B cell (primary cell): ENCODE measurements around the gene SDCCAG8. TPM values are rescaled to one million over a fixed set of nuclear protein-coding genes. Genes with fewer than 3 reads are reported as not detected.

ENCODE experiments used
- ATAC-seq: fragments of 200-7000 bp; cut with Tn5 transposase; one replicate; pipeline ENCODE4 v1.10.0; 2021; ENCODE audit warnings: low read depth, mild to moderate bottlenecking, moderate number of reproducible peaks, moderate library complexity
- CTCF ChIA-PET: fragments of 350-600 bp; sonication (Branson Sonifier 250); formaldehyde crosslinking; loops from one replicate; lab custom pipeline; 2021; ENCODE audit warnings: antibody characterized with exemption, inconsistent platforms; lab: Charles Lee
- POLR2A ChIA-PET: fragments of 350-600 bp; sonication (Branson Sonifier 250); formaldehyde crosslinking; loops from one replicate; lab custom pipeline; 2021; ENCODE audit warnings: antibody characterized with exemption; lab: Charles Lee
- DNase-seq: peaks from one replicate; pipeline ENCODE4 v3.0.0; 2013
- H2AFZ ChIP-seq: 2 replicates; pipeline ENCODE4 v1.6.1; 2012; ENCODE audit warnings: mild to moderate bottlenecking, low read depth, low read length; ENCODE audit not compliant: insufficient read depth, poor library complexity, severe bottlenecking
- H3K27ac ChIP-seq, 2 donors: 1 replicate in 1 of 2; 2 replicates in 1 of 2; pipeline ENCODE4 v1.5.1; 2012 to 2013; ENCODE audit warnings: low read length in 2 of 2, mild to moderate bottlenecking in 2 of 2, moderate library complexity in 1 of 2
- H3K27me3 ChIP-seq, 4 experiments: fragments of 200-600 bp in 1 of 4; sonication (generic) in 1 of 4; replicated peaks in 1 of 4; 1 replicate in 2 of 4; 2 replicates in 2 of 4; pipeline versions ENCODE4 v1.6.1 to v1.7.0; 2013 to 2016; ENCODE audit warnings: low read length in 3 of 4, mild to moderate bottlenecking in 2 of 4, mixed read lengths in 1 of 4, moderate library complexity in 1 of 4; ENCODE audit not compliant: insufficient read depth in 4 of 4, control insufficient read depth in 3 of 4; ENCODE audit errors: control extremely low read depth in 1 of 4
- H3K36me3 ChIP-seq, 2 experiments: replicated peaks in 1 of 2; 1 replicate in 1 of 2; 2 replicates in 1 of 2; pipeline versions ENCODE4 v1.6.1 to v1.7.1; 2013; ENCODE audit warnings: low read length in 1 of 2; ENCODE audit not compliant: insufficient read depth in 2 of 2, control insufficient read depth in 1 of 2; ENCODE audit errors: control extremely low read depth in 1 of 2, extremely low read depth in 1 of 2
- H3K4me1 ChIP-seq, 2 donors: fragments of 200-600 bp in 1 of 2; sonication (generic) in 1 of 2; 1 replicate in 1 of 2; 2 replicates in 1 of 2; pipeline versions ENCODE4 v1.5.1 to v1.6.1; 2013 to 2017; ENCODE audit warnings: low read length in 2 of 2; ENCODE audit not compliant: control insufficient read depth in 2 of 2, insufficient read depth in 2 of 2
- H3K4me2 ChIP-seq: replicated peaks from 2 replicates; pipeline ENCODE3; 2012; ENCODE audit warnings: mild to moderate bottlenecking, low read depth, low read length; ENCODE audit not compliant: poor library complexity, severe bottlenecking
- H3K4me3 ChIP-seq, 5 experiments: fragments of 200-600 bp in 1 of 5; sonication (generic) in 1 of 5; 1 replicate in 3 of 5; 2 replicates in 2 of 5; pipeline versions ENCODE4 v1.5.1 to v1.7.0; 2011 to 2016; ENCODE audit warnings: low read length in 4 of 5, mild to moderate bottlenecking in 4 of 5, low read depth in 2 of 5, control low read depth in 1 of 5, moderate library complexity in 1 of 5; ENCODE audit not compliant: insufficient read depth in 1 of 5; ENCODE audit errors: control extremely low read depth in 1 of 5, extremely low read depth in 1 of 5
- H3K79me2 ChIP-seq: fragments of 200-600 bp; sonication (generic); one replicate; pipeline ENCODE4 v1.6.0; 2016; ENCODE audit warnings: low read length; ENCODE audit not compliant: control insufficient read depth, insufficient read depth
- H3K9ac ChIP-seq: fragments of 200-600 bp; sonication (generic); 2 replicates; pipeline ENCODE4 v1.6.1; 2017; ENCODE audit warnings: mild to moderate bottlenecking, low read length, moderate library complexity
- H3K9me3 ChIP-seq, 3 donors: one replicate each; pipeline versions ENCODE4 v1.6.1 to v1.7.1; 2013; ENCODE audit warnings: low read length in 2 of 3; ENCODE audit not compliant: control insufficient read depth in 2 of 3, insufficient read depth in 1 of 3; ENCODE audit errors: control extremely low read depth in 1 of 3
- H4K20me1 ChIP-seq: 2 replicates; pipeline ENCODE4 v1.6.0; 2012; ENCODE audit warnings: mild to moderate bottlenecking, low read length; ENCODE audit not compliant: insufficient read depth, control insufficient read depth, poor library complexity, severe bottlenecking
- H3K27ac Mint-ChIP-seq: one replicate; pipeline ENCODE4 v1.8.0; 2021; ENCODE audit warnings: mixed read lengths
- H3K27me3 Mint-ChIP-seq: one replicate; pipeline ENCODE4 v1.8.0; 2021; ENCODE audit warnings: mixed read lengths
- H3K4me1 Mint-ChIP-seq: one replicate; pipeline ENCODE4 v1.8.0; 2021; ENCODE audit warnings: mixed read lengths
- H3K4me3 Mint-ChIP-seq: one replicate; pipeline ENCODE4 v1.8.0; 2021; ENCODE audit warnings: mixed read lengths
- H3K9me3 Mint-ChIP-seq: one replicate; pipeline ENCODE4 v1.8.0; 2022; ENCODE audit warnings: mixed read lengths; ENCODE audit not compliant: insufficient read depth
- CTCF ChIP-seq: fragments of 200-600 bp; IDR thresholded peaks from one replicate; pipeline ENCODE4 v1.8.0; 2022; ENCODE audit warnings: antibody characterized with exemption, mild to moderate bottlenecking
- EZH2 ChIP-seq: IDR thresholded peaks from 2 replicates; pipeline ENCODE4 v1.6.1; 2012; ENCODE audit warnings: borderline replicate concordance, low read depth, mild to moderate bottlenecking, moderate library complexity, low read length; ENCODE audit not compliant: insufficient read depth, poor library complexity, severe bottlenecking
- WGBS: methylation state at CpG from one replicate; pipeline ENCODE4 v1.1.5; 2013; ENCODE audit warnings: missing lambda C conversion rate; ENCODE audit not compliant: insufficient coverage; 5-methylcytosine and 5-hydroxymethylcytosine counted together
- intact Hi-C: fragments of 100-400 bp; cut with micrococcal nuclease; formaldehyde crosslinking; loops from one replicate; pipeline ENCODE4 v1.10.0; 2022
- polyA plus RNA-seq: library from polyadenylated mRNA; depleted of rRNA; stranded (reverse); fragments of >200 nt; gene quantifications from 2 replicates; pipeline ENCODE4 v1.2.3, GENCODE V29; 2012
- total RNA-seq, 2 donors: library from RNA; stranded (reverse); fragments of 120-200 nt in 1 of 2; gene quantifications; 1 replicate in 1 of 2; 2 replicates in 1 of 2; pipeline versions ENCODE4 v1.2.3 to v1.2.4, GENCODE V29; 2013 to 2022

The SDCCAG8 gene
- total and polyA plus RNA-seq, 2 donors (not counting 1 experiment from before 2014, with no cell fraction given) = 37.1 to 60.7 TPM

GRCh38 chr1:243341074-243341473, 85.2 kb downstream of the SDCCAG8 start:
- no peak overlapping the region for H3K4me3 Mint-ChIP-seq
- TF ChIP-seq CTCF (no peak), EZH2 (no peak)
- Histone ChIP-seq H3K36me3 (peaks cover 4 to 6% of the 10 kb centered on the region in 2 experiments), H4K20me1 (no peaks in the 10 kb centered on the region), H3K4me1 (no peaks in the 10 kb centered on the region), H3K4me3 (no peak overlapping the region), H2AFZ (no peak overlapping the region), H3K4me2 (no peak overlapping the region), H3K9ac (no peak overlapping the region), H3K27ac (no peak overlapping the region), H3K27me3 (no peaks in the 10 kb centered on the region), H3K79me2 (no peaks in the 10 kb centered on the region), H3K9me3 (no peaks in the 10 kb centered on the region)
- no peak overlapping the region for H3K27ac Mint-ChIP-seq
- ChIA-PET CTCF (interaction anchor here (4.8 kb wide), 1 partner anchor 931 kb away, joined by 67 read pairs; no protein-coding TSS in a partner anchor), POLR2A (no interaction called here)
- ATAC-seq (no peak), DNase-seq (no peak)
- no peaks in the 10 kb centered on the region for H3K9me3 Mint-ChIP-seq
- H3K27me3 Mint-ChIP-seq = no peaks in the 10 kb centered on the region
- peaks cover 3% of the 10 kb centered on the region for H3K4me1 Mint-ChIP-seq
- intact Hi-C loops = no loop called here
- WGBS = no CpG with 5 or more reads among the region's 2 CpGs

- Histone ChIP-seq H3K36me3 (peaks cover 2 to 4% of the 10 kb centered on the region in 2 experiments), H3K4me3 (no peak overlapping the region), H2AFZ (no peak overlapping the region), H3K4me1 (no peaks in the 10 kb centered on the region), H3K4me2 (no peak overlapping the region), H4K20me1 (no peaks in the 10 kb centered on the region), H3K79me2 (no peaks in the 10 kb centered on the region), H3K9ac (no peak overlapping the region), H3K27ac (no peak overlapping the region), H3K27me3 (no peaks in the 10 kb centered on the region), H3K9me3 (no peaks in the 10 kb centered on the region)
- POLR2A ChIA-PET = no interaction called here
- peak; percentile 68 for DNase-seq
- Mint-ChIP-seq H3K4me1 (no peaks in the 10 kb centered on the region), H3K27ac (no peak overlapping the region), H3K9me3 (no peaks in the 10 kb centered on the region), H3K4me3 (no peak overlapping the region), H3K27me3 (no peaks in the 10 kb centered on the region)
- no CpG with 5 or more reads among the region's 5 CpGs for WGBS
- CTCF ChIA-PET = interaction anchor here (0.6 to 4.8 kb wide), 31 partner anchors 9 to 1674 kb away, joined by 3 to 67 read pairs (median 3); no protein-coding TSS in a partner anchor
- intact Hi-C loops = loop anchor here (1.0 to 2.0 kb wide), 5 partner anchors 404 to 955 kb away; no protein-coding TSS in a partner anchor
- TF ChIP-seq EZH2 (no peak), CTCF (peak; percentile 93)
- ATAC-seq = peak; percentile 21
Observed at GRCh38 chr1:243343970-243344937, 88.4 kb downstream of the SDCCAG8 start.
